IMR-90 (cell line): ENCODE measurements around the gene NUTM1.

Experiments
- BHLHE40 ChIP-seq: fragments of 150-350 bp; IDR thresholded peaks from 2 replicates; pipeline ENCODE4 v1.6.1; 2016; ENCODE audit warnings: mild to moderate bottlenecking, low read depth, low read length
- CEBPB ChIP-seq: IDR thresholded peaks from 2 replicates; pipeline ENCODE4 v1.6.1; 2012; ENCODE audit warnings: low read depth, low read length, improper control_type of control experiment
- FOS ChIP-seq: fragments of 150-350 bp; IDR thresholded peaks from 2 replicates; pipeline ENCODE4 v1.6.1; 2016; ENCODE audit warnings: low read depth, low read length
- MAZ ChIP-seq: IDR thresholded peaks from 2 replicates; pipeline ENCODE4 v1.6.1; 2012; ENCODE audit warnings: low read depth, mild to moderate bottlenecking, low read length, improper control_type of control experiment, moderate library complexity, borderline replicate concordance
- POLR2A ChIP-seq: IDR thresholded peaks from 2 replicates; pipeline ENCODE4 v1.6.1; 2012; ENCODE audit warnings: mild to moderate bottlenecking, low read depth, low read length
- RAD21 ChIP-seq: IDR thresholded peaks from 2 replicates; pipeline ENCODE4 v1.6.1; 2012; ENCODE audit warnings: low read length, improper control_type of control experiment
- RCOR1 ChIP-seq: IDR thresholded peaks from 2 replicates; pipeline ENCODE4 v1.6.1; 2012; ENCODE audit warnings: mild to moderate bottlenecking, low read length, improper control_type of control experiment; ENCODE audit not compliant: insufficient replicate concordance
- SMC3 ChIP-seq: fragments of 150-350 bp; IDR thresholded peaks from 2 replicates; pipeline ENCODE4 v1.6.1; 2016; ENCODE audit warnings: low read depth, mild to moderate bottlenecking, antibody characterized with exemption, low read length, moderate library complexity
- TF ChIP-seq, protein P1 (sequence below): conservative IDR thresholded peaks from 2 replicates; pipeline ENCODE4 v1.5.1; 2012; ENCODE audit warnings: mild to moderate bottlenecking, low read depth, low read length, improper control_type of control experiment
- TF ChIP-seq, protein P2 (sequence below): fragments of 150-350 bp; IDR thresholded peaks from 2 replicates; pipeline ENCODE4 v1.6.1; 2016; ENCODE audit warnings: low read depth, mild to moderate bottlenecking, low read length, moderate library complexity, borderline replicate concordance

DNA sequence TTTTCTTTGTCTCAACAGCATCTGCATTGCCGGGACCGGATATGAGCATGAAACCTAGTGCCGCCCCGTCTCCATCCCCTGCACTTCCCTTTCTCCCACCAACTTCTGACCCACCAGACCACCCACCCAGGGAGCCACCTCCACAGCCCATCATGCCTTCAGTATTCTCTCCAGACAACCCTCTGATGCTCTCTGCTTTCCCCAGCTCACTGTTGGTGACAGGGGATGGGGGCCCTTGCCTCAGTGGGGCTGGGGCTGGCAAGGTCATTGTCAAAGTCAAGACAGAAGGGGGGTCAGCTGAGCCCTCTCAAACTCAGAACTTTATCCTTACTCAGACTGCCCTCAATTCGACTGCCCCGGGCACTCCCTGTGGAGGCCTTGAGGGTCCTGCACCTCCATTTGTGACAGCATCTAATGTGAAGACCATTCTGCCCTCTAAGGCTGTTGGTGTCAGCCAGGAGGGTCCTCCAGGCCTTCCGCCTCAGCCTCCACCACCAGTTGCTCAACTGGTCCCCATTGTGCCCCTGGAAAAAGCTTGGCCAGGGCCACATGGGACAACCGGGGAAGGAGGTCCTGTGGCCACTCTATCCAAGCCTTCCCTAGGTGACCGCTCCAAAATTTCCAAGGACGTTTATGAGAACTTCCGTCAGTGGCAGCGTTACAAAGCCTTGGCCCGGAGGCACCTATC lies 5.0 kb downstream of the NUTM1 start:
- TF ChIP-seq, protein P1, sequence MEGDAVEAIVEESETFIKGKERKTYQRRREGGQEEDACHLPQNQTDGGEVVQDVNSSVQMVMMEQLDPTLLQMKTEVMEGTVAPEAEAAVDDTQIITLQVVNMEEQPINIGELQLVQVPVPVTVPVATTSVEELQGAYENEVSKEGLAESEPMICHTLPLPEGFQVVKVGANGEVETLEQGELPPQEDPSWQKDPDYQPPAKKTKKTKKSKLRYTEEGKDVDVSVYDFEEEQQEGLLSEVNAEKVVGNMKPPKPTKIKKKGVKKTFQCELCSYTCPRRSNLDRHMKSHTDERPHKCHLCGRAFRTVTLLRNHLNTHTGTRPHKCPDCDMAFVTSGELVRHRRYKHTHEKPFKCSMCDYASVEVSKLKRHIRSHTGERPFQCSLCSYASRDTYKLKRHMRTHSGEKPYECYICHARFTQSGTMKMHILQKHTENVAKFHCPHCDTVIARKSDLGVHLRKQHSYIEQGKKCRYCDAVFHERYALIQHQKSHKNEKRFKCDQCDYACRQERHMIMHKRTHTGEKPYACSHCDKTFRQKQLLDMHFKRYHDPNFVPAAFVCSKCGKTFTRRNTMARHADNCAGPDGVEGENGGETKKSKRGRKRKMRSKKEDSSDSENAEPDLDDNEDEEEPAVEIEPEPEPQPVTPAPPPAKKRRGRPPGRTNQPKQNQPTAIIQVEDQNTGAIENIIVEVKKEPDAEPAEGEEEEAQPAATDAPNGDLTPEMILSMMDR, result no peak
- TF ChIP-seq RAD21 (no peak), POLR2A (no peak), RCOR1 (no peak), SMC3 (no peak), MAZ (no peak), BHLHE40 (no peak), CEBPB (no peak), FOS (no peak)
- TF ChIP-seq, protein P2, sequence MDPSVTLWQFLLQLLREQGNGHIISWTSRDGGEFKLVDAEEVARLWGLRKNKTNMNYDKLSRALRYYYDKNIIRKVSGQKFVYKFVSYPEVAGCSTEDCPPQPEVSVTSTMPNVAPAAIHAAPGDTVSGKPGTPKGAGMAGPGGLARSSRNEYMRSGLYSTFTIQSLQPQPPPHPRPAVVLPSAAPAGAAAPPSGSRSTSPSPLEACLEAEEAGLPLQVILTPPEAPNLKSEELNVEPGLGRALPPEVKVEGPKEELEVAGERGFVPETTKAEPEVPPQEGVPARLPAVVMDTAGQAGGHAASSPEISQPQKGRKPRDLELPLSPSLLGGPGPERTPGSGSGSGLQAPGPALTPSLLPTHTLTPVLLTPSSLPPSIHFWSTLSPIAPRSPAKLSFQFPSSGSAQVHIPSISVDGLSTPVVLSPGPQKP, result no peak
